Measurements from ENCODE around the gene SLCO2B1. TPM values are rescaled to one million over a fixed set of nuclear protein-coding genes. Genes with fewer than 3 reads are reported as not detected.

The SLCO2B1 gene
- polyA plus RNA-seq, 3 donors = 6.6 to 8.3 (median 6.7) TPM

- no peak for DNase-seq (ENCODE audit: low read depth in 3 of 3, low spot score in 2 of 3)
These were observed 93.3 kb downstream of the SLCO2B1 start for GRCh38 chr11:75244052-75244814.

- no peak for DNase-seq (ENCODE audit: low read depth in 3 of 3, low spot score in 2 of 3)
These were observed 94.6 kb downstream of the SLCO2B1 start for GRCh38 chr11:75245356-75246005.

GRCh38 chr11:75246006-75246670 lies 95.2 kb downstream of the SLCO2B1 start:
- no peak for DNase-seq (ENCODE audit: low read depth in 3 of 3, low spot score in 2 of 3)

- no peak for DNase-seq (ENCODE audit: low read depth in 3 of 3, low spot score in 2 of 3)
These were observed 95.9 kb downstream of the SLCO2B1 start for GRCh38 chr11:75246671-75247350.

- no peak for DNase-seq (ENCODE audit: low read depth in 3 of 3, low spot score in 2 of 3)
These were observed 98.0 kb downstream of the SLCO2B1 start for GRCh38 chr11:75248924-75249256.

GRCh38 chr11:75249704-75250103 lies 98.8 kb downstream of the SLCO2B1 start:
- no peak for DNase-seq (ENCODE audit: low read depth in 3 of 3, low spot score in 2 of 3)

- DNase-seq (ENCODE audit: low read depth in 3 of 3, low spot score in 2 of 3) = no peak
These were observed 103.4 kb downstream of the SLCO2B1 start for GRCh38 chr11:75254326-75254725.

Other genes with a start within 250 kb of the SLCO2B1 start
- 10 to 100 TPM in 2 of 3 donors, 1 to 10 TPM in 1; 7.4 to 13.6 (median 13.0) TPM for gene XRRA1, start 202.0 kb upstream of the SLCO2B1 start, polyA plus RNA-seq (ENCODE audit: insufficient read length in 3 of 3)
- 100 to 1,000 TPM; 201 to 218 (median 218) TPM for gene SPCS2, start 201.8 kb upstream of the SLCO2B1 start, polyA plus RNA-seq (ENCODE audit: insufficient read length in 3 of 3)
- 1 to 10 TPM; 9.3 to 9.4 (median 9.3) TPM for gene NEU3, start 162.2 kb upstream of the SLCO2B1 start, polyA plus RNA-seq (ENCODE audit: insufficient read length in 3 of 3)
- under 1 TPM in 1 of 3 donors, not detected in 2; 0.04 TPM for gene OR2AT4, start 54.2 kb upstream of the SLCO2B1 start, polyA plus RNA-seq (ENCODE audit: insufficient read length in 3 of 3)
- under 1 TPM; 0.07 to 0.24 (median 0.14) TPM for gene TPBGL, start 89.7 kb downstream of the SLCO2B1 start, polyA plus RNA-seq (ENCODE audit: insufficient read length in 3 of 3)
- gene ARRB1, start 200.6 kb downstream of the SLCO2B1 start, polyA plus RNA-seq (ENCODE audit: insufficient read length in 3 of 3) = 10 to 100 TPM; 24.0 to 29.1 (median 24.4) TPM
- gene RPS3, start 248.4 kb downstream of the SLCO2B1 start, polyA plus RNA-seq (ENCODE audit: insufficient read length in 3 of 3) = 1,000 to 10,000 TPM; 2,692 to 2,738 (median 2,717) TPM